SK-N-SH (cell line): ENCODE measurements around the gene AP2A1. TPM values are rescaled to one million over a fixed set of nuclear protein-coding genes. Genes with fewer than 3 reads are reported as not detected.

ENCODE experiments used
- CTCF ChIA-PET: fragments of 300-600, 350-600 bp; formaldehyde crosslinking; extraction: SDS; loops from one replicate; lab custom pipeline; 2021; lab: Yijun Ruan, JAX
- POLR2A ChIA-PET: fragments of 350-600 bp; sonication (Branson Sonifier 250); formaldehyde crosslinking; extraction: SDS; loops from one replicate; lab custom pipeline; 2020; ENCODE audit warnings: antibody characterized with exemption, inconsistent platforms; lab: Yijun Ruan, JAX
- DNase-seq: peaks from one replicate; pipeline ENCODE4 v3.0.0; 2012
- H2AFZ ChIP-seq: fragments of 200-600 bp; sonication (generic); 2 replicates; pipeline ENCODE4 v1.8.1; 2016; ENCODE audit warnings: antibody characterized with exemption, mild to moderate bottlenecking, low read depth
- H3F3A ChIP-seq: fragments of 200-600 bp; sonication (generic); replicated peaks from 2 replicates; pipeline ENCODE3; 2016; ENCODE audit warnings: antibody characterized with exemption, mild to moderate bottlenecking; ENCODE audit not compliant: insufficient read depth
- H3K27ac ChIP-seq, 2 experiments: fragments of 200-500 bp in 1 of 2; fragments of 200-600 bp in 1 of 2; sonication (Bioruptor generic) in 1 of 2; sonication (generic), shearing (Covaris generic) in 1 of 2; 2 replicates each; pipeline versions ENCODE4 v1.5.1 to v1.6.1; 2014 to 2016; ENCODE audit warnings: low read depth in 2 of 2, inconsistent platforms in 1 of 2, low read length in 1 of 2, mild to moderate bottlenecking in 1 of 2, mixed read lengths in 1 of 2
- H3K27me3 ChIP-seq: fragments of 200-600 bp; sonication (generic), shearing (Covaris generic); 2 replicates; pipeline ENCODE4 v1.6.1; 2016; ENCODE audit warnings: mixed run types; ENCODE audit not compliant: insufficient read depth
- H3K36me3 ChIP-seq, 2 experiments: fragments of 200-500 bp in 1 of 2; fragments of 200-600 bp in 1 of 2; sonication (Bioruptor generic) in 1 of 2; sonication (generic) in 1 of 2; replicated peaks in 1 of 2; 2 replicates each; pipeline versions ENCODE3 to v1.5.1; 2014 to 2016; ENCODE audit warnings: low read length in 1 of 2, mild to moderate bottlenecking in 1 of 2; ENCODE audit not compliant: insufficient read depth in 2 of 2, control insufficient read depth in 1 of 2
- H3K4me1 ChIP-seq, 2 experiments: fragments of 200-500 bp in 1 of 2; fragments of 200-600 bp in 1 of 2; sonication (Bioruptor generic) in 1 of 2; sonication (generic), shearing (Covaris generic) in 1 of 2; 2 replicates each; pipeline versions ENCODE4 v1.5.1 to v1.6.1; 2014 to 2016; ENCODE audit warnings: low read depth in 1 of 2, low read length in 1 of 2, mixed run types in 1 of 2; ENCODE audit not compliant: insufficient read depth in 2 of 2, control insufficient read depth in 1 of 2
- H3K4me2 ChIP-seq: fragments of 200-600 bp; sonication (generic), shearing (Covaris generic); 2 replicates; pipeline ENCODE4 v1.6.1; 2017; ENCODE audit warnings: mixed run types
- H3K4me3 ChIP-seq, 2 experiments: fragments of 200-500 bp in 1 of 2; fragments of 200-600 bp in 1 of 2; sonication (Bioruptor generic) in 1 of 2; sonication (generic), shearing (Covaris generic) in 1 of 2; 2 replicates each; pipeline versions ENCODE4 v1.5.1 to v1.8.1; 2014 to 2016; ENCODE audit warnings: low read depth in 2 of 2, inconsistent platforms in 1 of 2, low read length in 1 of 2, mild to moderate bottlenecking in 1 of 2, mixed read lengths in 1 of 2, moderate library complexity in 1 of 2
- H3K79me2 ChIP-seq: fragments of 200-600 bp; sonication (generic); 2 replicates; pipeline ENCODE4 v1.8.1; 2017; ENCODE audit warnings: mild to moderate bottlenecking; ENCODE audit not compliant: insufficient read depth
- H3K9ac ChIP-seq: fragments of 200-600 bp; sonication (generic); 2 replicates; pipeline ENCODE4 v1.6.1; 2017; ENCODE audit warnings: mixed run types
- H3K9me2 ChIP-seq: fragments of 200-600 bp; sonication (generic); 2 replicates; pipeline ENCODE4 v1.6.1; 2017; ENCODE audit warnings: mixed run types
- H3K9me3 ChIP-seq: fragments of 200-600 bp; sonication (generic); 2 replicates; pipeline ENCODE4 v1.6.1; 2017; ENCODE audit warnings: mixed run types, mild to moderate bottlenecking, moderate library complexity
- H4K20me1 ChIP-seq: fragments of 200-600 bp; sonication (generic); 2 replicates; pipeline ENCODE4 v1.6.1; 2017; ENCODE audit warnings: mild to moderate bottlenecking, mixed run types; ENCODE audit not compliant: insufficient read depth
- ELF1 ChIP-seq: IDR thresholded peaks from 2 replicates; pipeline ENCODE4 v1.4.0; 2012
- EP300 ChIP-seq, 2 experiments: IDR thresholded peaks; 2 replicates each; pipeline versions ENCODE4 v1.4.0 to v1.6.1; 2012; ENCODE audit warnings: borderline replicate concordance in 1 of 2, low read depth in 1 of 2, low read length in 1 of 2
- FOXJ3 ChIP-seq: sonication (generic); formaldehyde crosslinking; IDR thresholded peaks from 2 replicates; pipeline ENCODE4 v1.5.1; 2020; ENCODE audit warnings: mild to moderate bottlenecking, missing genetic modification reagents
- MAX ChIP-seq: IDR thresholded peaks from 2 replicates; pipeline ENCODE4 v1.4.0; 2012; ENCODE audit warnings: low read depth
- POLR2AphosphoS5 ChIP-seq: IDR thresholded peaks from 2 replicates; pipeline ENCODE4 v1.6.1; 2012; ENCODE audit warnings: low read depth, low read length
- REST ChIP-seq: IDR thresholded peaks from 2 replicates; pipeline ENCODE4 v1.6.1; 2012; ENCODE audit warnings: mild to moderate bottlenecking, low read depth, low read length, moderate library complexity
- RXRA ChIP-seq: IDR thresholded peaks from 2 replicates; pipeline ENCODE4 v1.4.0; 2012; ENCODE audit warnings: low read depth, mild to moderate bottlenecking, borderline replicate concordance
- TAF1 ChIP-seq: IDR thresholded peaks from 2 replicates; pipeline ENCODE4 v1.6.1; 2012; ENCODE audit warnings: low read depth, mild to moderate bottlenecking, low read length, moderate library complexity, borderline replicate concordance
- TCF12 ChIP-seq: IDR thresholded peaks from 2 replicates; pipeline ENCODE4 v1.4.0; 2012
- TEAD4 ChIP-seq: IDR thresholded peaks from 2 replicates; pipeline ENCODE4 v1.4.0; 2012; ENCODE audit warnings: mild to moderate bottlenecking, borderline replicate concordance; ENCODE audit not compliant: insufficient read depth
- USF1 ChIP-seq: IDR thresholded peaks from 2 replicates; pipeline ENCODE4 v1.4.0; 2012; ENCODE audit warnings: low read depth, borderline replicate concordance
- WGBS: methylation state at CpG from one replicate; pipeline ENCODE4 v1.1.6; 2017; ENCODE audit warnings: low lambda C conversion rate; 5-methylcytosine and 5-hydroxymethylcytosine counted together
- polyA plus RNA-seq, 3 experiments: library from polyadenylated mRNA; depleted of rRNA; stranded (reverse); fragments of >200 nt; gene quantifications; 2 replicates each; pipeline ENCODE4 v1.2.3, GENCODE V29; 2012
- TF ChIP-seq, protein P1 (sequence below): fragments of 200-600 bp; sonication (generic); IDR thresholded peaks from 2 replicates; pipeline ENCODE4 v1.6.1; 2017; ENCODE audit warnings: antibody characterized with exemption, mild to moderate bottlenecking, moderate library complexity
- TF ChIP-seq, protein P2 (sequence below): IDR thresholded peaks from 2 replicates; pipeline ENCODE4; 2012

The AP2A1 gene
- polyA plus RNA-seq, 1 of the 3 experiments (the other 2 are of a cell fraction): 74.8 TPM

- 0 out of 2 replicates have a peak within 1 kb of the TSS, but pooled peaks have one; percentile 67 for H2AFZ ChIP-seq
- POLR2A ChIA-PET: interaction anchor here (0.6 to 3.2 kb wide), 15 partner anchors 8 to 211 kb away, joined by 3 to 25 read pairs (median 5); partner anchors contain the start of genes AKT1S1, FUZ, RRAS and TBC1D17
- WGBS: 8% methylated on average over 51 of the region's 98 CpGs
- DNase-seq: peak; percentile 98
- peaks cover 15 to 32% of the 10 kb centered on the region in 2 experiments; a peak in 3 of 4 replicates for H3K4me1 ChIP-seq
- H4K20me1 ChIP-seq: peaks cover 39% of the 10 kb centered on the region
- peak within 1 kb of the TSS; percentile 90 for H3K4me2 ChIP-seq
- peak within 1 kb of the TSS; percentile 99 for H3K9ac ChIP-seq
- no peaks in the 10 kb centered on the region for H3K27me3 ChIP-seq
- H3K79me2 ChIP-seq: peaks cover 53% of the 10 kb centered on the region
- no peaks in the 10 kb centered on the region for H3K9me3 ChIP-seq
- H3F3A ChIP-seq: peaks cover 47% of the 10 kb centered on the region
- peak within 1 kb of the TSS; percentile 77 to 89 for H3K4me3 ChIP-seq
- CTCF ChIA-PET: interaction anchor here (0.7 to 2.3 kb wide), 10 partner anchors 11 to 100 kb away, joined by 3 to 8 read pairs (median 4); partner anchors contain the start of genes FUZ and MED25
- H3K9me2 ChIP-seq: no peaks in the 10 kb centered on the region
- peak within 1 kb of the TSS; percentile 97 to 99 for H3K27ac ChIP-seq
- TF ChIP-seq, protein P1, sequence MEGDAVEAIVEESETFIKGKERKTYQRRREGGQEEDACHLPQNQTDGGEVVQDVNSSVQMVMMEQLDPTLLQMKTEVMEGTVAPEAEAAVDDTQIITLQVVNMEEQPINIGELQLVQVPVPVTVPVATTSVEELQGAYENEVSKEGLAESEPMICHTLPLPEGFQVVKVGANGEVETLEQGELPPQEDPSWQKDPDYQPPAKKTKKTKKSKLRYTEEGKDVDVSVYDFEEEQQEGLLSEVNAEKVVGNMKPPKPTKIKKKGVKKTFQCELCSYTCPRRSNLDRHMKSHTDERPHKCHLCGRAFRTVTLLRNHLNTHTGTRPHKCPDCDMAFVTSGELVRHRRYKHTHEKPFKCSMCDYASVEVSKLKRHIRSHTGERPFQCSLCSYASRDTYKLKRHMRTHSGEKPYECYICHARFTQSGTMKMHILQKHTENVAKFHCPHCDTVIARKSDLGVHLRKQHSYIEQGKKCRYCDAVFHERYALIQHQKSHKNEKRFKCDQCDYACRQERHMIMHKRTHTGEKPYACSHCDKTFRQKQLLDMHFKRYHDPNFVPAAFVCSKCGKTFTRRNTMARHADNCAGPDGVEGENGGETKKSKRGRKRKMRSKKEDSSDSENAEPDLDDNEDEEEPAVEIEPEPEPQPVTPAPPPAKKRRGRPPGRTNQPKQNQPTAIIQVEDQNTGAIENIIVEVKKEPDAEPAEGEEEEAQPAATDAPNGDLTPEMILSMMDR: no peak
- no peak for TF ChIP-seq RXRA
- TF ChIP-seq FOXJ3 (CRISPR knock-in tag): no peak
- no peak for TF ChIP-seq POLR2AphosphoS5
- no peak for TF ChIP-seq REST
- peak; percentile 33; the same call in 1 of the 2 replicates for TF ChIP-seq MAX
- peak; percentile 83 for TF ChIP-seq TAF1
- TF ChIP-seq USF1: no peak
- no peak for TF ChIP-seq ELF1
- TF ChIP-seq TEAD4: no peak
- TF ChIP-seq TCF12: no peak
- peak in 1 of 2 experiments; percentile 55; a peak in 1 of 4 replicates for TF ChIP-seq EP300 (IDR thresholded peaks at IDR 0.05; ENCODE audit: borderline replicate concordance in 1 of 2, low read depth in 1 of 2, low read length in 1 of 2)
- TF ChIP-seq, protein P2, sequence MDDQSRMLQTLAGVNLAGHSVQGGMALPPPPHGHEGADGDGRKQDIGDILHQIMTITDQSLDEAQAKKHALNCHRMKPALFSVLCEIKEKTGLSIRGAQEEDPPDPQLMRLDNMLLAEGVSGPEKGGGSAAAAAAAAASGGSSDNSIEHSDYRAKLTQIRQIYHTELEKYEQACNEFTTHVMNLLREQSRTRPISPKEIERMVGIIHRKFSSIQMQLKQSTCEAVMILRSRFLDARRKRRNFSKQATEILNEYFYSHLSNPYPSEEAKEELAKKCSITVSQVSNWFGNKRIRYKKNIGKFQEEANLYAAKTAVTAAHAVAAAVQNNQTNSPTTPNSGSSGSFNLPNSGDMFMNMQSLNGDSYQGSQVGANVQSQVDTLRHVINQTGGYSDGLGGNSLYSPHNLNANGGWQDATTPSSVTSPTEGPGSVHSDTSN: 0 out of 2 replicates have a peak, but pooled peaks have one; percentile 11
- H3K36me3 ChIP-seq: peaks cover 9 to 12% of the 10 kb centered on the region in 2 experiments
Measured at GRCh38 chr19:49850487-49851342, 83.9 kb downstream of the AP2A1 start, which contains the start of gene PTOV1. Gene PTOV1 (plus strand): TSS chr19:49851159.
